Anterior cingulate cortex (tissue), 58 donors: ENCODE results near the gene SHISA2.
A peak's percentile ranks its signal among the peaks of the same experiment; 100 is the strongest.

Experiments
- DNase-seq, 58 donors: peaks; one replicate each; lab custom pipeline; 2025; lab: John Stamatoyannopoulos, UW

Gene SHISA2

DNA sequence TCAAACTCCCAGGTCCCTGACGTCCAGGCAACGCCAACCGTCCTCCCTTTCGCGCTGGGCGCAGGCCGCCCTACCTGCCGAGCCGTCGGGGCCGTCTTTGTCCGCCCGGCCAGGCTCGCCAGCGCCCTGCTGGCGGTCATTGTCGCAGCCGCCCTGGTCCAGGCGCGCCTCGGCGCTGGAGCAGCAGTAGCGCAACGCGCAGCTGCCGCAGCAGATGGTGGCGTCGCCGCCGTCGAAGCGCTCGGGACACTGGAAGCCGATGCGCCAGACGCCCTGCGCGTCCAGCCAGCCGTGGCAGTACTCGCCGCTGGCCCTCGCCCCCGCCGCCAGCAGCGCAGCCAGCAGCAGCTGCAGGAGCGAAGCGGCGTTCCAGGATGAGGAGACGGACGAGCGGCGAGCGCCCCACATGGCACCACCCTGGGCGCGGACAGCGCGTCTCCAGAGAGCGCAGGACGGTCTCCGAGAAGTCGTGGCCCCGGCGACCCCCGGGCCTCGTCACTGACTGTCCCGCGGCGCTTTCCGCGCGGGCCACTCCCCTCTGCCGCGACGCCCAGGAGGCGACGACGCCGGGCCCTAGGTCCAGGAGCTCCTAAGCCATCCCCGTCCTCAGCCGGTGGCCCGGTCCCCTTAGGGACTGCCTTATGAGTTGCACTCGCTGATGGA lies 1.1 kb downstream of the SHISA2 start:
- DNase-seq = peak in 22 of 58 donors; percentile 14 to 68 (median 31)

DNA sequence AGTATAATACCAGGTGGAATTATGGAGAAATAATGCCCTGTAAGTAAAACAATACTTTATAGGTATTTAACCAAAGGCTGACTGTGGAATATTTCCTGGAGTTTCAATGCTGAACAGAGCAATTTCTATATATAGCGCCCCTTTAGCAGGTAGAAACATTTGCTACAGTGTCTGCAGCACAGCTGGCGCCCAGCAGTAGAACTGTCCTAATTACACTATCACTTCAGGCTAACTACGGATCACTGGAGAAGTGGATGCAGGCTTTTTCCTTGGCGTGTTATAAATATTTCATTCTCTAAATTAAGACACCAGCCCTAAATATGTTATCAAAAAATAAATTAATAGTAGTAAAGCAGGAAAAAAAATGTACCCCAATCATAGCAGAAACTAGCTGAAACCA lies 3.1 kb downstream of the SHISA2 start:
- DNase-seq = no peak

DNA sequence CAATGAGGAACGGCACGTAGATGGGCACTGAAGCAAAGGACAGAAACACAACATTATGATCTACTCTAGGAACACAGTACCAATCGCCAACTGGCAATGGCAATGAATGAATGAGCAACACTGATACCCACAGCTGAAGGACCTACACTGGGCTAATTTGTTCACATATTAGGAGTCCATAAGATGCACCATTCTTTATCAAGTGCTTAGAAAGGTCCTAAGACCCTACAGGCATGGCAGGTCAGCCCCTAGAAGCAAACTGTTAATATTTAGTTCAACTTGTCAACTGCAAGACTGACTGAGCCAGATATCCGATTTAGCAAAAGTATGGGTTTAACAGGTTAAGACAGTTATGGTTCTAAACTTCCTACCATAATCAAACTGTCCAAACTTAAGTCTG lies 4.8 kb downstream of the SHISA2 start:
- DNase-seq = no peak

DNA sequence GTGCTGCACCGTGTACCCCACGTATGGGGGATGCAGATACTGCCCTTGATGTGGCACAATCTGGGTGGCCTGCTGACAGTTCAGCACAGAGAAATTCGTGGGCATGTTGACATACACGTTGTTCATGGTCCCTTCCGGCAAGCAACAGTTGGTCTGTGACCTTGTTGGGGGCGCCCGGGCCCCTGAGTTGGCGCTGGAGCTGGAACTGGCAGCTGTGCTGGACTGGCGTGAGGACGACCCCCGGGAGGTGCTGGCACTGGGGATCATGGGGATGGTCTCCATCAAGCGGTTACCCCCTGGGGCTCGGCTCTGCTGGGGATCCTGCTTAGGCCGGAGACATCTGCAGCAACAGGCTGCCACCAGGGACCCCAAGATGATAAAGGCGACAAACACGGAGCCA lies 5.2 kb downstream of the SHISA2 start:
- no peak for DNase-seq

DNA sequence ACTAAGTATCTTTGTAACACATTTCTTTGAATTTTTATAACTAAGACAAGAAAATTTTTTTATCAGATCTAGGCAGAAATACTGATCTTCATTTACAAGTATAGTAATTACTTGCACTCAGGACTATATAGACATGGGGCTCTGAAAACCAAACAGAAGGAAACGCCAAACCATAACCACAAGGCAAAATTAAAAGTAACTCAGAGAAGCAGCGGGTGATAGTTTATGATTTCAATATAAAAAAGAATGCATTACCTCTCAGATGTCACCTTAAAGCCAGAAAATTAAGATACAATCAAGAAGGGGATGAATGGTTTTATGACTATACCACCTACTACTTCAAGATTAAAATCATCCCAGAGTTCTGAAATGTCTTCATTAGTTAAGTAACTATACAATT lies 6.7 kb downstream of the SHISA2 start:
- no peak for DNase-seq

DNA sequence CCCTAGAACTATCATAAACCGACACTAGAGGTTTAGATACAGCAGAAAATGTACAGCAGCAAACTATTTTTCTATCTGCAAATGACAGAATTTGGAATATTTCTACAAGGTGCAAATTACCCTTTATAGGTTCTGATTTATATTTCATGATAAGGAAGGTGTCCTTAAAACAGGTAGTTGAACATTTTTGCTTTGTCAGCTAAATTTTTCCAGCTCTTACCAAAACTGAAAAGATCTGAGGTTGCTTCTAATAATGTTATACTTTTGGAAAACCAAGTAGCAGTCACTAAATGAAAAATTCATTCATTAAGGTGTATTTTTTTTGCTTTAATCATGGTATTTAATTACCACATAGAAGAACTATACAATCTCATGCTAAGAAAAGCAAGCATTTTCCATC lies 9.0 kb downstream of the SHISA2 start:
- no peak for DNase-seq

DNA sequence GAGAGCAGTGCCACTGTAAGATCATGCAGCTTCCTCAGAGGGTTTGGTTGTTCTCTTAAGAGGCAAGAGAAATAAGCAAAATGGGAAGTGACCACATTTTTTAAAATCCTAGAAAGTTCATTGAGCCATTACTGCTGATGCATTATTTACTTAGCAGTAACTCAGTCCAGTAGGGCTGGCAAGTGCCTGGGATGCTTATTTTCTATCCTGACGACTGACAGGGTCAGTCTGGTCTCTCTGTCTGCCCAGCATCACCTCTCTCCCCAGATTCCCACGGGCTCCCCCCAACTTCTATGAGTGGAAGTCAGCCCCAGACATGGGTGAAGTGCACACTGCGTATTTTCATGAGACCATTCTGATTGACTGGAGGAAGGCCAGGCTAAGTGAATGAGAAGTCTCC lies 10.4 kb downstream of the SHISA2 start:
- no peak for DNase-seq

DNA sequence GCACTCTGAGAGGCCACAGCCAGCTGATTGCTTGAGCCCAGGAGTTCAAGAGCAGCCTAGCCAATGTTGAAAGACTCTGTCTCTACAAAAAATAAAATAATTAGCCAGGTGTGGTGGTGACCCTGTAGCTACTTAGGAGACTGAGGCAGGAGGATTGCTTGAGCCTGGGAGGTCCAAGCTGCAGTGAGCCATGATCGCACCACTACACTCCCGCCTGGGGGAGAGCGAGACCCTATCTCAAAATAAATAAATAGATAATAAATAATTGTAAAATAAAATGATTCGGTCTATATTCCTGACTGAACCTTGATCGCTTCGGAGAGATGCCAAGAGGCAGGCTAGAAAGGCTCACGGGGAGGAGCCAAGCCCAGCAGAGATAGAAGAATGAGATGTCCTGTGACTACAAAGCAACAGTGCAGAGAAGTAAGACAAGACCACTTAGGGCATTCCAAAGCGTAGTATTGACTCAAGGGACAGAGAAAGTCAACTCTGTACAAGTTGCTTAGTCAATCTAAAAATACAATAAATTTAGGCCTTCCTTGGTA lies 12.8 kb downstream of the SHISA2 start:
- no peak for DNase-seq

DNA sequence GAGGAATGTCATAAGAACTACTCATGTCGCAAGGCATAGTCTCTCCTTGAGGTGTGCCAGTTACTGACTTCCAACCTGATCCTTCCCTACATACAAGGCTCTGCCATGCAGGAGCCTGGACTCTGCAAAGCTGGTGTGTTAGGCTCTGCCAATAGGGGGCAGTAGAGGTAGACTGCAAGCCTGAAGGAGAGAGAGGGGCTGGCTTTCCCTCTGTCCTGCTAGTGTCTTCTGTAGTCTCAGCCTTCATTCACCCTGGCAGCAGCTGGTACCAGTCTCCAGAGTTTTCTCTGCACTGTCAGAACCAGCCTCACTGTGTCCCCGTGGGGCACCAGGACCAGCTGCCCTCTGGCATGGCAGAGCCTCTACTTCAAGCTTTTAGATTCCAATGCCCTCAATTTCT lies 14.5 kb downstream of the SHISA2 start:
- peak in 33 of 58 donors; percentile 17 to 73 (median 42) for DNase-seq

DNA sequence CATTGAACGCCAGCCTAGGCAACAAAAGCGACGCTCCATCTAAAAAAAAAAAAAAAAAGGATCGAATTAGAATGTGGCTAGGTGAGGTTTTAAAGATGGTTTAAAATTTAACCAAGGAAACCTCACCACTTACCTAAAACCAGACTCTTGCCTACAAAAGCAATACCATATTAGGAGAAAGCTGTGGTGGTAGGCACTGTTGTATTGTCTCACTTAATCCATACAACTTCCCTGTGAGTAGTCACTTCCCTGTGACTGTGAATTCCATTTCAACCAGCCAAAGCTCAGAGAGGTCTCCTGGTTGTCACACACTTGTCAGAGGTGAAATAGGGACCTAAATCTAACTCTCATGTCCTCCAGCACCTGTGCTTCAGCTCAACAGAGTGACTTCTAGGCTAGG lies 15.4 kb downstream of the SHISA2 start:
- DNase-seq = no peak

DNA sequence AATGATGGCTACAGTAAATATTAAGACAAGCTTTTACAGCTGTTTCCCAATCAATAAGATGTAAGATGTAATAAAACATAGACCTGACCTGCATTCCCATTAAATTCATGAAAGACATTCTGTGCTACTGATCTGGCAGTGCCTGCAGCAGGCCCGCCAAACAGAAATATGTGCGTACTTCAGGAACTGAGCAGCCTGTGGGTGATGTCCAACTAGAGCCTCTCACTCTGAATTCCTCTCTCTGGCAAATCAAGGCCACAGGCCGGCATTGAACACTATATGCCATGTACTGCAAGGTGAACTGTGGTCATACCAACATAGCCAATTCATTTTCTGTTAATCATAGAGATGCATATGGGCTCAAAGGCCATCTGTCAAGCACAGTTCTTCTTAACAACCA lies 17.8 kb downstream of the SHISA2 start:
- no peak for DNase-seq

DNA sequence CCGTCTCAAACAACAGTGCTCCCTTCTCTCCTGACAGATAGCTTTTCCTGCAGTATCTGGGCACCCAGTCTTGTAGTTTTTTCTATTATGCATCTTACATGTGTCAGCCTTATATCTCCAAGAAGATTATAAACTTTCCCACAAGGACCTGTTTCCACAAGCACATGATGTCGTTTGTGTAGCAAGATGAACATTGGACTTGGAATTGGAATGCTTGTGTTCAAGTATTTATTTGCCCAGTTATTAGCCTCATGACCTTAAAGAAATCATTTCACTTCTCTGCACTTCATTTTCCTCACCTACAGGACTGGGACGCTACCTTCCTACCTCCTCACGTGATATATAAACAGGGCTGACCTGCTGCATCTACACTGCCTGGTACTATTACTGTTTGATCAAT lies 21.5 kb downstream of the SHISA2 start:
- DNase-seq = no peak

DNA sequence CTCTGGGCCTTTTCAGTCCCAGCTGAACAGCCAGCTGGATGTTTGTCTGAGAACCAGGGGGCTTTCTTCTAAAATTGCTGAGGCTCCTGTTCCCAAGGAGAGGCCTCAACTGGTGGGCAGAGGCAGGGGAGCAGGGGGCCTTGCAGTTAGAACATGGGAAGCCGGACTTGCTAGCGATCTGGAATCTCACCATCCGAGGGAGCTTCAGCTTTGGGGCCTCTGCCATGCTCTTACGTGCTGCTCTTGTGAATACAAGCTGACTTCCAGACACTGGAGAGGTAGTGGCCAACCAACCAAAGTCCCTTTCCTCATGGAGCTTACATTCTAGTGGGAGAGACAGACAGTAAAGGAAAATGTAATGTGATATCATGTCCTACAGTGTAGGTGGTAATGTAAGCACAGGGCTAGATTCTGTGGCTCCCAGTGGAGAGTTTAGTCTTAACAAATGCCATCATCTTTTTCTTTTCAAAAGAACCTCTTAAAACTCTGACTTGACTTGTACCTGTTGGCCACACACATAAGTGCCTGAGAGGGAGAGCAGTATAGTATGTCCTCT lies 22.2 kb downstream of the SHISA2 start:
- no peak for DNase-seq

DNA sequence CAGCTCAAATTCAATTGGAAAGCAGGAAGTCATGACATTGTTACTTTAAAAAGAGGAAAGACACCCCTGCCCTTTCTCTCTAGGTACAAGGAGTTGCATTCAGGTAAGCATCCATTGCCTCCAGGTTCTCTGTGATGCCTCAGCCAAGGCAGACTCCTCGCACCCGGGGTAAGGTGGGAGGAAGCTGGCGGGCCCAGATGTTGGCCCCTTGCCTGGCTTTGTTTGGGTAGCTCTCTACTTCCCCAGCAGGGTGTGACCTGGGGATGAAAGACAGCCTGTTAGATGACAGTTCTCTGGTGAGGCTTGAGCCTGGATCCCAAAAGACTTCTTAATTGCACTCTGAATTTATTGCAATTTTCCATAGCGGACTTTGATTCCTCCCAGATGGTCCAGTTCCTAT lies 25.6 kb downstream of the SHISA2 start:
- DNase-seq = no peak

DNA sequence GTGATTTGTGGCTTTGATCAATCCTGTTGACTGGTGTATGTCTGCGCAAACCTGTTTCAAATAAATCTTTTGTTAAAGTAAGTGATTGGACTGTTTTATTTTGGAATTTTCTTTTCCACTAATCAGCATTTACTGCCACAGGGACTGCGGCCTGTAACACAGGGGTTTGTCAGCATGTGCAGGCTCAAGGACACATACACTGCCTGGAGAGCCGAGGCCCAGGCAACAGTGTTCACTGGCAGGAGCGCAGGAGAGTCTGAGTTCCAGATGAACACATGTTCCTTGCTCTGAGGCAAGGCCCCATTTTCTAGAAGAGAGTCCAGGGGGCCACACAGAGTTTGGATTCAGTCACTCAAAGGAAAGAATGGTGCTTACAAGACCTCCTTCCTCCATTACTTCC lies 26.0 kb downstream of the SHISA2 start:
- DNase-seq = no peak

DNA sequence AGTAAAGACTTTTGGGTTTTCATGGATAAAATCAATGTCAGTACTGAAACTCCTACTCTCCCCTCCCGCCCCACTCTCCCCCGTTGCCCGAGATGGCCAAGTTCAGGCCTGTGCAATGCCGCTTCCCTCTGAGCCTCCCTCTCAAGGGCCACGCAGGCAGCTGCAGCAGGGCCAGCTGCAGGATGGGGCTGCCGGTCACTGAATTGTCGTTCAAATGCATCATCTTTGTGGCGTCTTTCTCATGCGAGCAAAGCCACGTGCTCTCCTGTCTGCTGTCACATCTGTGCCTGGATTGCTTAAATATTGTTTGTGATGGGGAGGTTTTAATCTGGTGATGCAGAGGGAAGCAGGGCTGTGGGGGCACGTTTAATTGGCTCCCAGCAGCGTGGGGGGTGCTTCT lies 26.6 kb downstream of the SHISA2 start:
- peak in 17 of 58 donors; percentile 18 to 59 (median 35) for DNase-seq

DNA sequence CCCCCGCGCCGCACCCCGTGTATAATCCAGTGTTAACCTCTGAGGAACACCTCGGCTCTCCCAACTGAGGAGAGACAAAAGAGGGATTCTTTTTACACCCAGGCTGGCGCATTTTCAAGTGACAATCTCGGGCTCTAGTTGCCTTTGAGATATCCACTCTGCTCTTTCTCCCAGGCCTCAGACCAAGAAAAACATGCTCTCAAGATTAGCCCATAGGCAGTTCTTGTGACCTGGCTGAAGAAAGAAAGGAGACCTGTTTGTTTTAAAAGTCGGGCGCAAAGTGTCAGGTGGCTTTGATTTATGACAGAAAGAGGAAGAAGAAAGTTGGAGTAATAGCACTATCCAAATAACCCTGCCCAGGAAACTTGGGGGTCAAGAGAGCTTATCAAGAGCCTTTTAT lies 27.3 kb downstream of the SHISA2 start:
- no peak for DNase-seq

DNA sequence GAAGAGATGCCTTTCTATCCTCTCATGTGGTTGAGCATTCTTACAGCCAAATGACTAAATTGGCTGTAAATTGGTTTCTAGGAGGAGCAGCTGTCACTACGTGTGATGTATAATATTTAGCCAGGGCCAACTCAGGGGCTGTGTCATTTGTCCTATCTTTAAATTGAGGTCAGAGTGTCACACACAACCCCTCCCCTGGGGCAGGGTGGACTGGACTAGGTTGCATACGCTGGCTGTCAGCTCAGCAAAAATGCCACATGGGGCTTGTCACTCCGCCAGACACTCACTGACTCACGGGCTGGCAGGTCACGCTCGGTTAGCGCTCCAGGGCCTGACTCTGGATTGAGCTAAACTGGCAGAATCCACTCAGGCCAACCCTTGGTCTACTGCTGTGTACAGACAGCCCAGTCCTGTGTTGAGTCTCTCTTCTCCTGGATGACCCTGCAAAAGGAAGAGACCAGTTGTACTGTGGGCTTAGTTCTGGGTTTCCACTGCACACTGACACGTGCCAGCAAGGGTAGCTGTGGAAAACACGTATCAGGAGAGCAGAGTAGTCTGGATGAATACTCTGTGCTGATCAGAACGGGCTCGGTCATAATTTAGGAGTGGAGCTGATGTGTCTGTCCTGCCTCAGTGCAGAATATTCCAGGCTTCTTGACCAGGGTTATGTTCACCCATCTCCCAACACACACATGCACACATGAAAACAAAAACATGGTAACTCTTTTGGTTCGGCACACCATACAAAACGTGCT lies 29.1 kb downstream of the SHISA2 start:
- DNase-seq = peak in 4 of 58 donors; percentile 13 to 62 (median 36)

DNA sequence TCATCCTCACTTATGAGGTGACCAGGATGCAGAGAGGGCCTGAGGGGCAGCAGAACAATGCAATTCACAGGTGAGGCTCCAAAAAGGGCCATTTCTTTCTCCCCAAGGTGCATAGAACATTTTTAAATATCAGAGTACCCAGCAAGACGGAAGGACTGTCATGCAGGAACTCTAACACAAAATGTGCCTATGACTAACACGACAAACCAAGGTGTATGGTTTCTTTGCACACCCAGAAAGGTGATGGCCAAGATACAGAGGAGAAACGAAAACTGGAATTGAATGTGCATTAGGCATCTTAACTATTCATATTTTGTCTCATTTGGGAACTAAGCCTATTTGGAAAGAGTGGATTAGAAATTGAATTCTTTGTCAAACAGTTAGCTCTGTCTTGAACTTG lies 29.9 kb downstream of the SHISA2 start:
- DNase-seq = no peak

DNA sequence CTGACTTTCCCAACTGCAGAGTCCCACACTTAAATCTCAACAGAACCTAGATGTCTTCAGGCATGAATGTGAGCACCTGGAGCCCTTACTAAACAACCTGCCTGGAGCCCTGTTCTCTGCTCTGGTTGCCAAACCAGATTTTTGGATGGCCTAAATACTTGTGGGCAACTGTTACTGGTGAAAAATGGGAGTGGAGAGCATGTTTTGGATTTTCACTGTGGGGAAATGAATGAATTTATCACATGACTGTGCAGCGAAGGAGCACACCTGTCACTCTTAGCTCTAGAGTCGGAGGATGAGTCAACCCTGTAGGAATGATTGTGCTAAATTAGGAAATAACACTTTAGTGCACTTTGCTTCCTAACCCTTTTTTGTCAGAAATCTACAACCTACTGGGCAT lies 30.3 kb downstream of the SHISA2 start:
- peak in 1 of 58 donors; percentile 19 for DNase-seq

DNA sequence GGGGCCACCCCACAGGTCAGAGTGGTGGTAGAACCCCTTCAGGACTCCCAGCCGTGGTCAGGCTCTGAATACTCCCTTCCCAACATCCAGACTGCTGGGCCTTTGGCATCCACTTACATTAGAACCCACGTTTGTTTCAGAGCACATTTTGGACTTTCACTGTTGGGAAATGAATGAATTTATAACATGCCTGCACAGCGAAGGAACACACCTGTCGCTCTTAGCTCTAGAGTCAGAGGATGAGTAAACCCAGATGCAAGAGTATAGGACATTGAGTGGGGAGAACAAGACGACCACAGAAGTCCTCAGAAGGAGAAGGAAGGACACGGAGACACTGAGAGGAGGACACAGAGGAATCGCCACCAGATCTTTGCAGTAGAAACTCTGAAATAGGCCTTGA lies 30.9 kb downstream of the SHISA2 start:
- DNase-seq = no peak
